Ramos (cell line): ENCODE results near the gene SALL1.

ENCODE experiments used
- in situ Hi-C: fragments of 300-500 bp; cut with MboI; formaldehyde crosslinking; loops from one replicate; pipeline ENCODE4 v1.14.3; 2022; ENCODE audit warnings: low sequenced_read_pairs; ENCODE audit not compliant: unreplicated experiment

Gene SALL1

DNA sequence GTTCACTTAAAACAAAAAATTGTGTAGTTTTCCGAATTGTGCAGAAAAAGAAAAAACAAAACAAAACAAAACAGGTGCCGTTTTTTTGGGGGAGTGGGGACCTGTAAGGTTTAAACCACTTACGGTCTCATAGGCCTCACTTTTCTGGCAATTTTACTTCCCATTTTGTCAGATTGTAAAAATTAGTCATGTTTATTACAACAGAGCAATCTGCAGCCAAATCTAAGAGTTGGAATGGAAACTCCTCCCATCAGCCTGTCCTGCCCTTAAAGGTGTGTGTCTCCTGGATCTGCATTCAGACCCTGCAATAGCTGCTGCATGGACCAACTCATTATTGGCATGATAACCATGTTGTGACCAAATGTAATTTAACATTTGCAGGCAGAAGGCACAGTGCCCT, 8.2 kb upstream of the SALL1 start:
- in situ Hi-C loops = loop anchor here (10.0 kb wide), 1 partner anchor 64 kb away; no protein-coding TSS in a partner anchor

DNA sequence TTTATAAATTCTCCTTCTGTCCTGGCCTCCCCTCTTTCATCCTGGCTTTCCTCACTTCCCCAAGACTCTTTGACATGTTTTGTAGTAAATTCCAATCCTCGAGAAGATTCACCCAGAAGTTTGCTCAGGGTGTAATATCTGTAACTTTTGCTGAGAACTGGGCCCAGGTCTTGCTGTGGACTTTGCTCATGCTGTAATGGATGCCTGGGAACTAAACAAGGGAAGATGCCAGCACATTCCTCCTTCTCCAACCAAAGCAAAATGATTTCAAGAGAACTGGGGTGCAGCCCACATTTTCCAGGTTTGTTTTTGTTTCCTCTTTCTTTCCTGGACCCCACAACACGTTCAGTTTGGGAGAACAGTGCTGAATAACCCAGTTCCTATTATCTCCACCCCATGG, 6.6 kb upstream of the SALL1 start:
- in situ Hi-C loops = loop anchor here (10.0 kb wide), 1 partner anchor 63 kb away; no protein-coding TSS in a partner anchor

DNA sequence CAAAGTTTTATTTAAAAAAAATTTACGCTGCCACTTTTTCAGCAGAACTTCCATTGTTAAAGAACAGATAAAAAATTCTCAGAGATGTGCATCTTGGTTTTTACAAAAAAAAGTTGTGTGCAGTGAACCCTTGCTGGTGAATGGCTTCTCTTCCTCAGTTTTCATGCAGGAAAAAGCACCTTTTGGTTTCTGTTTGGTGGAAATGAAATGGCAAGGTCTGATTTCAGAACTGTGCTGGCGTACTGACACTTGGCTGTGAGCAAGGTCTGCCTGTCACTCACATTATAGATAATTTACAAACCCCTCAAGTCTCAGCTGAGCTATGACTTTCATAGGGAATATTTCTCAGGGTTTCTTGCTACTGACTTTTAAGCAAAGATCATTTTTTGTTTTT, 5.7 kb upstream of the SALL1 start:
- in situ Hi-C loops = loop anchor here (10.0 kb wide), 1 partner anchor 62 kb away; no protein-coding TSS in a partner anchor

DNA sequence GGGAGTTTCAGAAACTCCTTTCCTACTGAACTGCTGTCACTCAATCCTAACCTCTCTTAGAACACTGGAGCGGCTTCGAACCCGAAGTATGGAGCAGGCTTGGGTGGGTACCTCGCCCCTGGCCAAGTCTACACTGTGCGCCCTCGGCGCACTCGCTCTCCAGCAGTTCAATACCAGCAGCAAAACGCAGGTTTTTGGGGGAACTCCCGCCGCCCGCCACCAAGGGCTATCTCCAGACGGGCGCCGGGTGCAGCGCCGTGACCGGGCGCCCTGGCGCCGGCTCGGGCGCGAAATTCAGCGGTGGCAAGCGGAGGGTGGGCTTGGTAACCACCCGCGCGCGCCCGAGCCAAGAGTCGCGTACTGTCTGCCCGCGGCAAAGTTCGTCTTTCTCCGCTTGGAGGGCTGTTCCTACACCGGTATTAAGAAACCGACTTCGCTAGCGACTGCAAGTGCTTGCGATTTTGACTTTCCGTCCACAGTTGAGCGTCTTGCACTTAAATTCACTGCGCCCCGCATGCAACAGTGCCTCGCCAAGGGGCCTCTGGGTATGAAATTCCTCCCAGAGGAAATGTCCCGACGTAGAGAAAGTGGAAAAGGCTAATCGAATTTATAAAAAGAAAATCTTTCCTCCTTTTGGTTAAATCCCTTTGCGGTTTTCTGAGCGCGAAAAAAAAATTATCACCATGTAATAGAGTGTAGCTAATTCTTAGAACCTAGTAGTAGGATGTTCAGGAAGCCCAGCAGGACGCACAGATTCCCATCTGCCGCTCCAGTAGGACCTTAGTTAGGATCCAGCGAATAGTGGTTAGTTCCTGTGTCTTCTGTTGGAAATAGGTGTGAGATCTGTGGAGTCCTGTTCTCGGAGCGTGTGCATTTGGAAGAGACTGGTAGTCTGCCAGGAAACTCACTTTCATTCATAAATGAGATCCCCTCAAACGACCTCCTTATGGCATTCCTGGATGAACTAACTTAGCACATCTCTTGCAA, 5.0 kb upstream of the SALL1 start:
- in situ Hi-C loops = loop anchor here (10.0 kb wide), 1 partner anchor 61 kb away; no protein-coding TSS in a partner anchor

DNA sequence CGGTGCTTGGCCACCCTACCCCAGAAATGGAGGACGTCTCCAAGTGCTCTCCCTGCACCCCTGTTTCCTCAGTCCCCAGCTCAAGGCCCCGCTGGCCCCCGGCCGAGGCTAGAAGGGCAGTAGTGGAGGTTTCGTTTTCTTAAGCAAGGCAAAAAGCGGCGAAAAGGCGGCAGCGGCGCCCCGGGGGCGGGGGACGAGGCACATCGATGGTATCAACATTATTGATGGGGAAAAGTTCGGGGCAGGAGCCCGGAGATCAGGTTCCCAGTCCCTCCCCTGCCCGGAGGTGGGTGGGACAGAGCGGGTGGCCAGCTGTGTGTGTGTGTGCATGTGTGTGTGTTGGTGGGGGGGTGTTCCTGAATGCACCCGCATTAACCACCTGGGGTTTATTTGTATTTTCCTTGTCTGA, 4.1 kb upstream of the SALL1 start:
- in situ Hi-C loops = loop anchor here (10.0 kb wide), 1 partner anchor 60 kb away; no protein-coding TSS in a partner anchor

DNA sequence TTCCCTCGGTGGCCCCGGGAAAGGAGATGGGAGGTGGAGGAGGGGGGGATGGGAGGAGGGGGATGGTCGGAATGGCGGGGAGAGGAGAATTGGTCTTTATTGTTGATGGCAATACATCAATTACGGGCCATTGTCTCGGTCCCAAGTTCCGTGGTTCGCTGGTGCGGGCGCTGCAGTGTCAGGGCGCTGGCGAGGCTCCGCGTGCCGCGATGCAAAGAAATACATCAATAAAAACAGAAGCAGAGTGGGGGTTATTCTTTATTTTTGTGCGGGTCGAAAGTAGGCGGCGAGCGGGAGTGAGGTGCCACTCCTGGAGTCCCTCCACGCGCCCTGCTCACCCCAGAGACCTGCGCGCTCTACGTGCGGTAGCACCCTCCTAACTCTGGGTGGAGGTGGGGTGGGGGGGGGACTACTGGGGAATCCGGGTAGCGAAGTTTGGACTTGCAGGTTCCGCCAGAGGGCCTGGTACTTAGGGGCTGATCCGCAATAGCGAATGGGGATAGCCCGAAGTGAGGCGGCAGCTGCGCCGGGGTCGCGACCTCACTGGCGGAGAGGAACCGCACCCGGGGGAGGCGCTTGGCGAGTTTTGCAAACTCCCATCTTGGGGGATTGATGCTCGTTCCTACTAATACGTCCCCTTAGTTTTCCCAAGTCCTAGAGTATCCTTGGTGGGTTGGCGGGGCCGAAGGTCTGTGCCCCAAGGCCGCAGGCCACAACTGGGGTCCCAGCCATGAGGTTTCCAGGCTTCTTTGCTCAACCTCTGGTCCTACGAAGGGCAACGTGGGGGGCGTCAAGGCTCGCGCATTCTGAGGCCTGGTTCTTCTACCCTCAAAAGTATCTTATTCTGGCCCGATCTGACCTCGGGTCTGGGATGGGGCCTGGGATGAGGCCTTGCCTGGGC, 3.5 kb upstream of the SALL1 start:
- in situ Hi-C loops = loop anchor here (10.0 kb wide), 1 partner anchor 60 kb away; no protein-coding TSS in a partner anchor

DNA sequence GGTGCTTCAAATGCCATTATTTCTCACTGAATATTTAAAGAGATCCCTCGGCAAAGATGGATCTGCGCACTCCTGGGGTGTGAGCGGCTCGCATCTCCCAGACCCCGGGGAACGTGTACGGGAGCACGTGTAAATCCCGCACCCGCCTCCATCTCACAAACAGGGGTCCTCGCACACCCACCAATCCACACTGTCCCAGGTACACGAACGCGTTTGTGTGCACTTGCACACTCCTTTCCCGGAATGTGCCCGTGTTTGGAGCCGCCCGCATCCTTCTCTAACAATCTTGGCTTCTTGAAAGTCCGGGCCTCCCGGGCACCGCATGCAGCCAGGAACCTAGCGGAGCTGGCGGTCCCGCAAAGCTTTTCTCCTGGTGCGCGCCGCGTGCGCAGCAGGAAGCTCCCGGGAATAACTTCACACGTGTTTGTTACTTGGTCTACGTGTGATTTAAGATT, 2.5 kb upstream of the SALL1 start:
- in situ Hi-C loops = loop anchor here (10.0 kb wide), 1 partner anchor 59 kb away; no protein-coding TSS in a partner anchor

DNA sequence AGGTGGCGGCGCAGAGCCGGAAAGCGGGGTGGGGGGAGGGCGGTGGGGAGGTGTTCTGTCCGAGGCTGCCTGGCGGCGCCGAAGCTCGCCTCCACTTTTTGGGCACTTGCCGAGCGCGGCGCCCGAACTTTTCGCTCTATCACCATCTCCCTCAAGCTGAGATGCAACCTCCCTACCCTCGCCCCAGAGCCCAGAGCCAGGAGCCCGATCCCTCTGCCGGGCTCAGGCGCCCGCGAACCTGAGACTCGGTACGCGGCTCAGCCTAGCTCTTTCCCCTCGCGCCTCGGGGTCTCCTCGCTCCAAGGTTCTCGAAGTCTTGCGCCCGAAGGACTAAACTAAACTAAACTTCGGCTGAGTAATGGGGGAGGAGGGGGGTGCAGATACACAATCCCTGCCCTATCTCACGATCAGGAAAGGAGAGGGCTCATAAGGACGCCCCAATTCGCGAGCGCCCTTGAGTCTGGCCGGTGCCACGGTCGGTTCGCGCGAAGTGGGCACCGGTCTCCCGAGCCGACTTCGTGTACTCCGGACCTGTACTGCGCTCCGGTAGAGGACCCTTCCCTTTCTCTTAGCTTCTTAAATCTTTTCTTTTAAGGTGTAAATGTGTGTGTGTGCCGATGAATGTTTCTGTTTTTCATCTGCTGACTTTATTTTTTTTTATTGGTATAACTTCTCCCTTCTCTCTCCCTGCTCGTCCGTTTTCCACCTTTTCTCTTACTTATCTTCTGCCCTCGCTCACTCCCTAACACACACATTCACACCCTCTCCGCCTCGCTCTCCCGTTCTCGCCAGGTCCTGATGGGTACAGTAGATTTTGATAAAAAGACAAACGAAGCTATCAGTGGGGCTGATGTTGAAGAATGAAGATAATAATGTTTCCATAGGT, 1.9 kb upstream of the SALL1 start:
- in situ Hi-C loops = loop anchor here (10.0 kb wide), 1 partner anchor 58 kb away; no protein-coding TSS in a partner anchor

DNA sequence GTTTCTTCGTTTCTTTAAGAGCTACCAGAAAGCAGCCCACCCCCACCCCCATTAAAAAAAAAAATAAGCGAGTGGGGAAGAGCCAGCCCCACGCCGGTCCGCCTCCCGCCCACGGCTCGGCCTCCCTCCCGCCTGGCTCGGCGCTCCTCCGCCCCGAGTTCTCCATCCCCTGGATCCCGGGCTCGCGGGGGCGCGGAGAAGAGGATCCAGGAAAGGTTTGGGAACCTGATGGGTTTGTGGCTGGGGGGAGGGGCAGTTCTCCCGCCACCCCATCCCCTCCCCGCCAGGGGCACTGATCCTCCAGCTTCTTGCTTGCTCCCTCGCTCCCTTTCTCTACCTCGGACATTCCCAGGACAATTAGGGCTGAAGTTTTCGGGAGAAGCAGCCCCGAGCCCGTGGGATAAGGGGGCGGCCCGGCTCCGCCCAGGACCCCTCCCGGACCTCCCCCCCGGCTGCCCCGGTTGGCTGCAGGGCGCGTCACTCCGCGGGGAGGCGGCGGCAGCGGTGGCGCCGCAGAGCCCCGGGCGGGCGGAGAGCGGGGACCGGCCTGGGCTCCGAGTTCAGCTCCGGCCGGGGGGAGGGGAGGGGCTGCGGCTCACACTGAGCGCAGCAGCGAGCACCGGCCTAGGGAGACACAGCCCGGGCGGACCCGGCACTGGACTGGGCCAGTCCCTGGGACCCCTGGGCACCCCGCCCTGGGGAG, 1.0 kb upstream of the SALL1 start:
- in situ Hi-C loops = loop anchor here (10.0 kb wide), 1 partner anchor 57 kb away; no protein-coding TSS in a partner anchor

DNA sequence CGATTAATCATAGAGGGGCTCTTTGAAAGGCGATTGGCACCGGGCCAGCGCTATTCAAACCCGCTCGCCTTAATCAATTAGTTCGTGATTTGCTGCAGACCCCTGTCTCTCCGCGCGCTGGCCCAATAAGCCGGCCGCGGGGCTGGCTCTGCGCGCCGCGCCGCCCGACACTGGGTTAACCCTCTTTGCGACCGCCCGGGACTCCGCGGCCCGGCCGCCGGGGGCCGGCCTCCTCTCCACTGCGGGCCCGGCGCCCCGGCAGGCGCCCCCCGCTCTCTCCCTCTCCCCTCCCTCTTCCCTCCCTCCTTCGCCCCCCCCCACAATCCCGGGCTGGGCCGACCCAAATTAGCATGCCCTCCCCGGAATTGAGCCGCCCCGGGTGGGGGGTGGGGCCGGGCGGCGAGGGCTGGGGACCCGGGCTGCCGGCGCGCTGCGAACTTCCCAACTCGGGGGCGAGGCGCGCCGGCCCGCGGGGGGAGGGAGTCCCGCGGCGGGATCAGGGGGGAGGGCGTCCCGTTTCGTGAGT, 428 bp upstream of the SALL1 start:
- in situ Hi-C loops = loop anchor here (10.0 kb wide), 1 partner anchor 57 kb away; no protein-coding TSS in a partner anchor

DNA sequence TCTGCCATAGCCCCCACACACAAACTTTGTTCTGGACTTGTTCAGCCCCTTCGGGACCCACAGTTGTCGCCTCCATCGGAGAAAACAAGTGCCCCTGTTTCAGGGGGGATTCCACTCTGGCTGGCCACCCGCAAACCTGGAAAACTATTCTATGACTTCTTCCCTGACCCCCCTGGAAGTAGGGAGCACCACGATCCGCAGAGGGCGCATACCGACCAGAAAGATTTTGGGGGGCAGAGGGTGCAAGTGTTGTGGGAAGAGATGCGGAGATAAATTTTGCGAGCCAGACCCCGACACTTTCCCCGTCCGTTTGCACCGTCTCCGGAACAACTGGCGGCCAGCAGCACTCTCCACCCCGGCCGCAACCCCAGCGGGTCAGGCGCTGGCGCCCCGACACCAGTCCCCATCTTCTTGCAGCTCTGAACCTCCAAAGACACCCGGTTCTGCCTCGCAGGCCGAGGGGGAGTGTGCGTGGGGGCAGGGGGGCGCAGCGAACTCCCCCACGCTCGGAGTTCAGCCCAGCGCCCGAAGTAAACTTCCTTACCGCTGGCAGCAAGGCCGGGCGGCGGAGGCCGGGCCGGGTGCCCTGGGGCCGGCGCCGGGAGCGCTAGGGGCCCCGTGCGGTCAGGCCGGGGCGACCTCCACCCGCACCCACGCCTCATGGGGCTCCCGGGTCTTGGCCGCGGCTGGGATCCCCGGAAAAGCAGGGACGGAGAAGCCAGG, 744 bp downstream of the SALL1 start:
- in situ Hi-C loops = loop anchor here (10.0 kb wide), 1 partner anchor 56 kb away; no protein-coding TSS in a partner anchor

DNA sequence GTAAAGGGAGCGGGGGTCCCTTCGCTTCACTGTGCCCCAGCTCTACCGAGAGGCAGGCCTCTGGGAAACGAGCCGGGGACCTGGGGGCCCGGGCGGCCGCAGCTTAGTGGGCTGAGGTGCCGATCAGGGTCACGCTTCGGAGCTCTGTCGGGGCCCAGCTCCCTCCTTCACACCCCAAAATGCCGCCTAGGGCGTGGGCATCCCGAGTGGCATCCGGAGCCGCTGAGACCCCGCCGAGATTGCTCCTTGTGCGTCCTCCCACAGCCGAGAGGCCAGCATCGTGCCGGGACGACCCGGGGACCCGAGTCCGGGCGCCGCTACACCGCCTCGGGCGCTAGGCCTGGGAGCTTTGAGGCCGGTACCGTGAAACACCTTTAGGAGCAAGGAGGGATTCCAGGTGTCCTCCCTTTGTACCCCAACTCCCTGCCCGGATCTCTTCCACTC, 1.3 kb downstream of the SALL1 start:
- in situ Hi-C loops = loop anchor here (10.0 kb wide), 1 partner anchor 55 kb away; no protein-coding TSS in a partner anchor

DNA sequence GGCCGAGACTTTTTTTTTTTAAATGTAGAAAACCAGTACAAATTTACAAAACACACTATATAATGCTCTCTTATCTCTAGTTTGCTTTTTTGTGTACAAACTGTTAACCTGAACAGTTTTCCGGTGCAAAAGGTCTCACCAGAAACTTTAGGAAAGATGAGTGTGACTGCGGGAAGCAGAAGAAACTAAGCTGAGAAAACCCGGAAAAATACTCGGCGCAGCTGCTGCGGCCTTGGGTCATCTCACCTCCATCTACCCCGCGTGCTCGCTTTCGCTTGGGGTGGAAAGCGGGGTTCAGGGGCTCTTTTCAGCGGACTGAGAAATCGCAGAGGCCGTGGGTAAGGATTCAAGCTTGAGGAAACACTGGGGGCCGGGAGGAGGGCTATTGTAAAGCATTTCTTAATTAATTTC, 1.8 kb downstream of the SALL1 start:
- in situ Hi-C loops = no loop called here

DNA sequence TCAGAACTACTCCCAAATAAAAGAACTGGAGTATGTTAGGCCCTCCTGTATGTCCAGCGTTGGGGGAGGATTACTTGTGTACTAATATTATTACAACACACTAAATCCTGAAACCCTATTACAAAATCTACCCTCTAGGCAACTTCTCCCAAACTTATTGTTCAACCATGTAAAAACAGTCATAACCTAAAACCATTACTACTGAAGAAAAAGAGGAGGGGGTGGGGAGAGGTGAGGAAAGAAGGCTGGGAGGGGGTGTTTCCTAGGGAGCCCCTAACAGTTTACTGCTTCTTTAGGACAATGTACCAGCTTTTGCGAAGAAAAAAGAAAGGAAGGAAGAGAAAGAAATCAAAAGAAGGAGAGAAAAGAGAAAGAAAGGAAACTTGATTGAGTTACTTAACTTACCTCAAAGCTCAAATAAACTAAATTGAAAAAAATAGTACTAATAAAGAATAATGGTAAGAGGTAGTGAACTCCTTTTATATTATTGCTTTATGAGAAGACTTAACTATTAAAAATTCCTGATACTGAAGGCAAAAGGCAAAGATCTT, 2.3 kb downstream of the SALL1 start:
- in situ Hi-C loops = no loop called here

DNA sequence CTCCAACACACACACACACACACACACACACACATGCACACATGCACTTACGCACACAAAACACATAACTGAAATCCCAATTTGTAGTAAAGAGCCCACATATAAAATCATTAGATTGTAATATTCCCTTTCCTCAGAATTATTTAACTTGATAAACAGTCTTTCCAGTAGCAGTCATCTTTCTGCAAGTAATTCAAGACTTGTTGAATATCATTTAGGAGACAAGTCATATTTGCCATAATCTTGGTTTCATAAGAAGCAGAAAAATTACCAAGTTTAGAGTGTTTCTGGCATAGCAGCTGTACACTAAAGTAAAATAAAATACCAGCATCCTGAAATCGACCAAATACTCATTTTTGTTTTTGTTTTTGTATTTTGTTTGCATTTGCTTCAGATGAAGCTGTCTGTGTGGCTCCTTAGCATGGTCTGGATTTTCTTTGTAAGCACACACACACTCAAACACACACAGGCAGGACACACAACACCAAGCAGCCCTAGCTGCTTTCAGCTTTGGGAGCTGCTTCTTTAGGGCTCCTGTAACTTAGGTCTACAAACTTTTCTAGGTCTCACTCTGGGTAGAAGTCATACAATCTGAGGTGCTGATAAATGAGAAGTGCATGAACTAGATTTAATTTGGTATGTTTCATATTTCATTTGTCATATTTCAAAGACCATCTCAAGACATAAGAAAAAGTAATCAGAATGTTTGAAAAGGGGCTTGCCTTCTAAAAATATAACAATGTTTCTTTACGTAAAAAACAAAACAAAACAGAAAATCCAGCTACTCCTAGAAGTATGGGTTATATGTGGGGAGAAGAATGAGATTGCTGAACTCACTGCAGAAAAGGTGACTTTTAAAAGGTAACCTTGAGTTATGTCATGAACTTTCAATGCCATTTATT, 3.0 kb downstream of the SALL1 start:
- in situ Hi-C loops = no loop called here

DNA sequence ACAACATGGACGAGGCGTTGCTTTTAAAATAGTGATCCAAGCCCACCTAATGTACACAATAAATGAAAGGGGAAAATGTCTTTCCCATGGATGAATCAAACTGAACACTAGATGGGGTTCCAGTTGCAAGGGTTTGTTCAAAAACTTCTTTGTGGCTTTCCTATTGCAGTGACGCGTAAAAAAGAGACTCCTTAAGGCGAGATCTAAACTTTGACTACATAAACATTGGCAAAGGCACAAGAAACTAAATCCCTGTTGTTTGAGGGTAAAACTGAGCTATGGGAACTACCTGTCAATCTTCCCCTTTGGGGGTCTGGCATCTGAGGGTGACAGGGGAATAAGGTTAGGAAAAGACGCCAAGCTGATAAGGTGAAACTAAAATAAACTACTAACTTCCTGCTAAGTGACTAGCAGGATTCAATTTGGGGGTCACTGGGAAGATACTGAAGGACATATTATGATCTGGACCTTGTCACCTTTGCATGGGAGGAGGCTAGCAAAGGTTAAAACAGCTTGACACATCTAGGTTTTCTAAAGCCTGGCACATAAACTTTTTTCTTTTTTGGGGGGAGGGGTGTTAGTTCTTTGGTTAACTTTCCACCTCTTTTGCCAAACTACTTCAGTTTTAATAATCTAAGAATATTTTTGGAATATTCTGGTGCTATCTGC, 4.7 kb downstream of the SALL1 start:
- in situ Hi-C loops = no loop called here
